CD4-positive, alpha-beta T cell (primary cell): ENCODE measurements around the gene CD96. TPM values are rescaled to one million over a fixed set of nuclear protein-coding genes. Genes with fewer than 3 reads are reported as not detected.

Source experiments
- ATAC-seq: fragments of 200-7000 bp; cut with Tn5 transposase; one replicate; pipeline ENCODE4 v1.10.0; 2022; ENCODE audit warnings: mild to moderate bottlenecking; ENCODE audit not compliant: poor library complexity
- CTCF ChIA-PET: fragments of 350-600 bp; sonication (Branson Sonifier 250); formaldehyde crosslinking; loops from one replicate; lab custom pipeline; 2021; ENCODE audit warnings: antibody characterized with exemption, inconsistent platforms; lab: Charles Lee
- POLR2A ChIA-PET: fragments of 350-600 bp; sonication (Branson Sonifier 250); formaldehyde crosslinking; loops from one replicate; lab custom pipeline; 2021; ENCODE audit warnings: antibody characterized with exemption, inconsistent platforms; lab: Charles Lee
- DNase-seq, 14 experiments: peaks; one replicate each; pipeline ENCODE4 v3.0.0-alpha.2; 2013 to 2020; ENCODE audit warnings: mixed read lengths in 2 of 14
- H3K27ac ChIP-seq, 2 donors: one replicate each; pipeline versions ENCODE4 v1.5.1 to v1.7.0; 2013; ENCODE audit warnings: low read length in 2 of 2, low read depth in 1 of 2, mild to moderate bottlenecking in 1 of 2
- H3K27me3 ChIP-seq, 2 experiments: 1 replicate in 1 of 2; 2 replicates in 1 of 2; pipeline versions ENCODE4 v1.6.1 to v1.7.0; 2013; ENCODE audit warnings: low read length in 2 of 2, control low read depth in 1 of 2, mild to moderate bottlenecking in 1 of 2, moderate library complexity in 1 of 2; ENCODE audit not compliant: insufficient read depth in 2 of 2, control insufficient read depth in 1 of 2
- H3K36me3 ChIP-seq: one replicate; pipeline ENCODE4 v1.6.1; 2013; ENCODE audit warnings: low read length, control low read depth; ENCODE audit not compliant: insufficient read depth
- H3K4me1 ChIP-seq: one replicate; pipeline ENCODE4 v1.6.1; 2013; ENCODE audit warnings: low read length, control low read depth; ENCODE audit not compliant: insufficient read depth
- H3K4me3 ChIP-seq: one replicate; pipeline ENCODE4 v1.5.1; 2013; ENCODE audit warnings: mild to moderate bottlenecking, low read length, moderate library complexity
- H3K9me3 ChIP-seq, 2 experiments: 1 replicate in 1 of 2; 2 replicates in 1 of 2; pipeline versions ENCODE4 v1.6.1 to v1.7.0; 2013; ENCODE audit warnings: low read length in 2 of 2, mild to moderate bottlenecking in 2 of 2, control low read depth in 1 of 2, moderate library complexity in 1 of 2; ENCODE audit not compliant: control insufficient read depth in 1 of 2, insufficient read depth in 1 of 2
- H3K27ac Mint-ChIP-seq: one replicate; pipeline ENCODE4 v1.8.0; 2020; ENCODE audit warnings: mixed read lengths
- H3K27me3 Mint-ChIP-seq: one replicate; pipeline ENCODE4 v1.8.0; 2021; ENCODE audit warnings: mixed read lengths
- H3K36me3 Mint-ChIP-seq: one replicate; pipeline ENCODE4 v1.8.0; 2021; ENCODE audit warnings: low read depth, mixed read lengths
- H3K4me1 Mint-ChIP-seq: one replicate; pipeline ENCODE4 v1.8.0; 2021; ENCODE audit warnings: low read depth, mixed read lengths
- H3K4me3 Mint-ChIP-seq: one replicate; pipeline ENCODE4 v1.8.0; 2020; ENCODE audit warnings: mild to moderate bottlenecking, mixed read lengths
- H3K9me3 Mint-ChIP-seq: one replicate; pipeline ENCODE4 v1.8.0; 2020; ENCODE audit warnings: mixed read lengths
- CTCF ChIP-seq: fragments of 200-600 bp; IDR thresholded peaks from one replicate; pipeline ENCODE4 v1.8.0; 2022; ENCODE audit warnings: antibody characterized with exemption, mild to moderate bottlenecking
- intact Hi-C, 2 experiments: fragments of 100-400 bp; cut with DNase I in 1 of 2; cut with micrococcal nuclease in 1 of 2; formaldehyde crosslinking; loops; one replicate each; pipeline versions ENCODE4 v1.15.1 to v1.9.0; 2023 to 2025; cut with DNase I, micrococcal nuclease
- total RNA-seq, 174 experiments: library from RNA in 2 of 174; stranded (reverse) in 2 of 174; gene quantifications; one replicate each; pipeline ENCODE4 v1.2.3 and lab custom pipeline; 2021 to 2026

The CD96 gene
- total RNA-seq, 2 experiments from 2014 or later, result 194 to 205 TPM

GRCh38 chr3:111531446-111531845 lies 10.6 kb upstream of the CD96 start:
- intact Hi-C loops, result loop anchor here (5.0 to 10.0 kb wide), 4 partner anchors 449 to 1997 kb away; no protein-coding TSS in a partner anchor
- no peak overlapping the region for H3K27ac Mint-ChIP-seq
- H3K27me3 Mint-ChIP-seq, result no peaks in the 10 kb centered on the region
- H3K27me3 ChIP-seq, result no peaks in the 10 kb centered on the region
- POLR2A ChIA-PET, result interaction anchor here (1.1 kb wide), 1 partner anchor 9 kb away, joined by 3 read pairs; no protein-coding TSS in a partner anchor
- no peaks in the 10 kb centered on the region for H3K9me3 Mint-ChIP-seq
- no peak overlapping the region for H3K4me3 ChIP-seq
- H3K4me1 Mint-ChIP-seq, result peaks cover 4% of the 10 kb centered on the region
- H3K4me1 ChIP-seq, result peaks cover 3% of the 10 kb centered on the region
- H3K36me3 ChIP-seq, result no peaks in the 10 kb centered on the region
- no peaks in the 10 kb centered on the region for H3K9me3 ChIP-seq
- no peak overlapping the region for H3K4me3 Mint-ChIP-seq
- ATAC-seq (no peak), DNase-seq (no peak)
- CTCF ChIA-PET, result no interaction called here
- TF ChIP-seq CTCF, result no peak
- no peaks in the 10 kb centered on the region for H3K36me3 Mint-ChIP-seq
- no peak overlapping the region for H3K27ac ChIP-seq

- intact Hi-C loops, result loop anchor here (5.0 to 10.0 kb wide), 6 partner anchors 452 to 2000 kb away; partner anchors contain the start of gene NECTIN3 (in 1 of the 2)
- CTCF ChIA-PET, result no interaction called here
Measured at GRCh38 chr3:111534701-111535100, 7.3 kb upstream of the CD96 start.

GRCh38 chr3:111538111-111538510 lies 3.9 kb upstream of the CD96 start:
- Histone ChIP-seq H3K9me3 (no peaks in the 10 kb centered on the region), H3K27ac (no peak overlapping the region), H3K36me3 (no peaks in the 10 kb centered on the region), H3K4me1 (peaks cover 21% of the 10 kb centered on the region), H3K4me3 (no peak overlapping the region), H3K27me3 (no peaks in the 10 kb centered on the region)
- Mint-ChIP-seq H3K4me1 (peaks cover 46% of the 10 kb centered on the region), H3K9me3 (no peaks in the 10 kb centered on the region), H3K27ac (no peak overlapping the region), H3K27me3 (no peaks in the 10 kb centered on the region), H3K4me3 (no peak overlapping the region), H3K36me3 (peaks cover 14% of the 10 kb centered on the region)
- ChIA-PET POLR2A (interaction anchor here (0.6 to 2.1 kb wide), 3 partner anchors 10 to 95 kb away, joined by 3 to 7 read pairs (median 6); no protein-coding TSS in a partner anchor), CTCF (interaction anchor here (3.7 kb wide), 1 partner anchor 78 kb away, joined by 25 read pairs; no protein-coding TSS in a partner anchor)
- no peak for TF ChIP-seq CTCF
- intact Hi-C loops, result loop anchor here (2.0 to 10.0 kb wide), 6 partner anchors 466 to 2003 kb away; partner anchors contain the start of gene NECTIN3 (in 1 of the 2)
- ATAC-seq (no peak), DNase-seq (no peak)

More at GRCh38 chr3:111534701-111535100, 7.3 kb upstream of the CD96 start:
- DNase-seq (no peak), ATAC-seq (no peak)
- Histone ChIP-seq H3K4me1 (peaks cover 12% of the 10 kb centered on the region), H3K27ac (no peak overlapping the region), H3K9me3 (no peaks in the 10 kb centered on the region), H3K4me3 (no peak overlapping the region), H3K27me3 (no peaks in the 10 kb centered on the region), H3K36me3 (no peaks in the 10 kb centered on the region)
- no peaks in the 10 kb centered on the region for H3K9me3 Mint-ChIP-seq
- H3K36me3 Mint-ChIP-seq, result no peaks in the 10 kb centered on the region
- H3K27me3 Mint-ChIP-seq, result no peaks in the 10 kb centered on the region
- no peak overlapping the region for H3K4me3 Mint-ChIP-seq
- no peak for TF ChIP-seq CTCF
- H3K27ac Mint-ChIP-seq, result no peak overlapping the region
- POLR2A ChIA-PET, result interaction anchor here (0.7 kb wide), 1 partner anchor 10 kb away, joined by 3 read pairs; no protein-coding TSS in a partner anchor
- peaks cover 20% of the 10 kb centered on the region for H3K4me1 Mint-ChIP-seq
